ENCODE measurements around the gene ZSCAN16.

DNA sequence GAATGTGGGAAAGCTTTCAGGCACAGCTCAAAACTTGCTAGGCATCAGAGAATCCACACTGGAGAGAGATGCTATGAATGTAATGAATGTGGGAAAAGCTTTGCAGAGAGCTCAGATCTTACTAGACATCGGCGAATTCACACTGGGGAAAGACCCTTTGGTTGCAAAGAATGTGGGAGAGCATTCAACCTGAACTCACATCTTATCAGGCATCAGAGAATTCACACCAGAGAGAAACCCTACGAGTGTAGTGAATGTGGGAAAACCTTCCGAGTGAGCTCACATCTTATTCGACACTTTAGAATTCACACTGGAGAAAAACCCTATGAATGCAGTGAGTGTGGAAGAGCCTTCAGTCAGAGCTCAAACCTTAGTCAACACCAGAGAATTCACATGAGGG is 35.4 kb upstream of the ZSCAN16 start:
- TF ChIP-seq CTCF (IDR thresholded peaks at IDR 0.05) (no peak), POLR2A (IDR thresholded peaks at IDR 0.05) (no peak)

Data from suprapubic skin (tissue), 3 donors.